K562 (cell line): ENCODE measurements around the gene CAMK2A. TPM values are rescaled to one million over a fixed set of nuclear protein-coding genes. Genes with fewer than 3 reads are reported as not detected.

Experiments used
- ATAC-seq: fragments of 200-7000 bp; cut with Tn5 transposase; 3 replicates; pipeline ENCODE4 v1.9.1; 2020; ENCODE audit warnings: moderate library complexity
- BruUV-seq: library from RNA; stranded (reverse); fragments of 400-500 nt; replicated peaks from 2 replicates; lab custom pipeline; 2021; lab: Mats Ljungman, UMichigan
- CTCF ChIA-PET: fragments of 300-600 bp; formaldehyde crosslinking; extraction: SDS; loops from one replicate; lab custom pipeline; 2021; ENCODE audit warnings: low intra/inter-chr PET ratio; lab: Yijun Ruan, JAX
- POLR2A ChIA-PET: fragments of 300-600, 350-650 bp; sonication (Branson Sonifier 250); formaldehyde crosslinking; extraction: SDS; loops from one replicate; lab custom pipeline; 2021; ENCODE audit warnings: antibody characterized with exemption, inconsistent platforms; lab: Yijun Ruan, JAX
- DNase-seq, 4 experiments: peaks; one replicate each; pipeline versions ENCODE4 v3.0.0 to v3.0.0-alpha.2; 2011 to 2018; ENCODE audit warnings: low spot score in 3 of 4, mixed read lengths in 3 of 4; ENCODE audit errors: extremely low read depth in 1 of 4
- FAIRE-seq: peaks from 2 replicates; lab custom pipeline; 2011; peaks lifted over from hg19 to GRCh38; lab: Jason Lieb, UNC
- H2AFZ ChIP-seq: 2 replicates; pipeline ENCODE4 v1.6.0; 2011; ENCODE audit warnings: low read depth, low read length, control low read depth, inconsistent platforms
- H3K27ac ChIP-seq: fragments of 200-600 bp; 3 replicates; pipeline ENCODE4 v1.8.0; 2011; ENCODE audit warnings: low read depth, mild to moderate bottlenecking, control low read depth, inconsistent platforms, low read length, moderate library complexity, mixed read lengths; ENCODE audit errors: extremely low read depth
- H3K27me3 ChIP-seq, 2 experiments: fragments of 300-600 bp in 1 of 2; 2 replicates in 1 of 2; 3 replicates in 1 of 2; pipeline versions ENCODE4 v1.6.0 to v1.8.0; 2011; ENCODE audit warnings: inconsistent platforms in 2 of 2, low read length in 2 of 2, mild to moderate bottlenecking in 1 of 2, mixed read lengths in 1 of 2, moderate library complexity in 1 of 2; ENCODE audit not compliant: control insufficient read depth in 2 of 2, insufficient read depth in 2 of 2
- H3K36me3 ChIP-seq: fragments of 300-600 bp; 3 replicates; pipeline ENCODE4 v1.8.0; 2011; ENCODE audit warnings: mild to moderate bottlenecking, low read length, inconsistent platforms; ENCODE audit not compliant: control insufficient read depth, insufficient read depth
- H3K4me1 ChIP-seq, 2 experiments: fragments of 200-600 bp in 1 of 2; replicated peaks in 1 of 2; 2 replicates in 1 of 2; 3 replicates in 1 of 2; pipeline versions ENCODE4 v1.5.1 to v1.8.0; 2011; ENCODE audit warnings: inconsistent platforms in 2 of 2, low read length in 2 of 2, mild to moderate bottlenecking in 1 of 2, mixed read lengths in 1 of 2, moderate library complexity in 1 of 2; ENCODE audit not compliant: control insufficient read depth in 2 of 2, insufficient read depth in 2 of 2
- H3K4me2 ChIP-seq: 2 replicates; pipeline ENCODE4 v1.6.1; 2011; ENCODE audit warnings: low read length, control low read depth, inconsistent platforms, mixed read lengths; ENCODE audit not compliant: insufficient read depth
- H3K4me3 ChIP-seq: fragments of 200-600 bp; sonication (generic), shearing (Covaris generic); 2 replicates; pipeline ENCODE4 v1.5.1; 2016; ENCODE audit warnings: control low read depth, inconsistent platforms
- H3K79me2 ChIP-seq: fragments of 200-600 bp; 3 replicates; pipeline ENCODE4 v1.8.0; 2011; ENCODE audit warnings: low read length, inconsistent platforms; ENCODE audit not compliant: control insufficient read depth, insufficient read depth
- H3K9ac ChIP-seq, 2 experiments: 2 replicates each; pipeline versions ENCODE4 v1.6.0 to v1.6.1; 2011; ENCODE audit warnings: low read depth in 2 of 2, low read length in 2 of 2, control low read depth in 1 of 2, inconsistent platforms in 1 of 2, mild to moderate bottlenecking in 1 of 2, mixed read lengths in 1 of 2; ENCODE audit not compliant: insufficient read depth in 1 of 2
- H3K9me1 ChIP-seq: one replicate; pipeline ENCODE4 v1.6.0; 2011; ENCODE audit warnings: inconsistent platforms, mild to moderate bottlenecking, low read length, moderate library complexity; ENCODE audit not compliant: control insufficient read depth, insufficient read depth
- H3K9me3 ChIP-seq: replicated peaks from 2 replicates; pipeline ENCODE4 v1.5.1; 2011; ENCODE audit warnings: low read depth, low read length, inconsistent platforms; ENCODE audit not compliant: control insufficient read depth, insufficient read depth
- H4K20me1 ChIP-seq: replicated peaks from 2 replicates; pipeline ENCODE4 v1.6.1; 2011; ENCODE audit warnings: low read length, inconsistent platforms, mixed read lengths; ENCODE audit not compliant: control insufficient read depth, insufficient read depth
- FOXA1 ChIP-seq: fragments of 450-650 bp; IDR thresholded peaks from 2 replicates; pipeline ENCODE4 v1.6.1; 2016; ENCODE audit warnings: mild to moderate bottlenecking, borderline replicate concordance
- ILK ChIP-seq: fragments of 450-650 bp; IDR thresholded peaks from 2 replicates; pipeline ENCODE4 v1.6.1; 2016; ENCODE audit warnings: missing genetic modification characterization, low read depth, mild to moderate bottlenecking, missing compliant biosample characterization, moderate library complexity, borderline replicate concordance
- MAZ ChIP-seq, 2 experiments: fragments of 450-650 bp in 1 of 2; sonication (generic) in 1 of 2; formaldehyde crosslinking; IDR thresholded peaks in 1 of 2; conservative IDR thresholded peaks in 1 of 2; 2 replicates each; pipeline versions ENCODE4 v1.4.0 to v1.5.0; 2020; ENCODE audit warnings: mild to moderate bottlenecking in 1 of 2, missing genetic modification reagents in 1 of 2
- NRF1 ChIP-seq, 2 experiments: fragments of 450-650 bp; IDR thresholded peaks in 1 of 2; conservative IDR thresholded peaks in 1 of 2; 2 replicates each; pipeline ENCODE4 v1.6.1; 2014; ENCODE audit warnings: mild to moderate bottlenecking in 2 of 2
- ZFP1 ChIP-seq: fragments of 450-650 bp; formaldehyde crosslinking; IDR thresholded peaks from 2 replicates; pipeline ENCODE4 v1.4.0; 2020; ENCODE audit warnings: mild to moderate bottlenecking, mixed read lengths
- ZNF316 ChIP-seq: fragments of 450-650 bp; IDR thresholded peaks from 2 replicates; pipeline ENCODE4 v1.6.1; 2016
- ZNF699 ChIP-seq: fragments of 250-450 bp; sonication (Bioruptor Pico); IDR thresholded peaks from 2 replicates; pipeline ENCODE4 v1.8.0; 2021; ENCODE audit warnings: mild to moderate bottlenecking, moderate library complexity; ENCODE audit not compliant: insufficient replicate concordance
- WGBS: fragments of 100-300 bp; shearing (Covaris generic); methylation state at CpG from one replicate; pipeline ENCODE4 v1.1.6; 2016; ENCODE audit warnings: low coverage, mixed read lengths; ENCODE audit not compliant: insufficient coverage; ENCODE audit errors: missing lambda C conversion rate; 5-methylcytosine and 5-hydroxymethylcytosine counted together
- in situ Hi-C: fragments of 300-500 bp; cut with MboI; formaldehyde crosslinking; loops from 4 replicates; pipeline ENCODE4 v1.15.0; 2018; ENCODE audit warnings: inconsistent platforms, mixed read lengths
- intact Hi-C: fragments of 100-400 bp; cut with micrococcal nuclease; formaldehyde crosslinking; loops from 2 replicates; pipeline ENCODE4 v1.14.2; 2022
- polyA plus RNA-seq, 8 experiments: library from polyadenylated mRNA; depleted of rRNA in 4 of 8; stranded (reverse) in 5 of 8; unstranded in 3 of 8; fragments of >200 nt; fragmentation: Nextera tagmentation in 2 of 8; fragmentation: Illumina TruSeq in 1 of 8; extraction: Ambion mirVana in 2 of 8; extraction: Trizol in 1 of 8; gene quantifications; 2 replicates each; pipeline versions ENCODE4 v1.2.1 to v1.2.3, GENCODE V29; 2011 to 2014; ENCODE audit warnings: inconsistent platforms in 1 of 8, missing spikeins in 1 of 8
- total RNA-seq, 7 experiments: library from RNA; depleted of rRNA in 6 of 7; stranded (reverse); fragments of >200 nt in 6 of 7; fragmentation: Illumina TruSeq in 2 of 7; extraction: Trizol in 2 of 7; gene quantifications; 2 replicates each; pipeline versions ENCODE4 v1.2.1 to v1.2.3, GENCODE V29; 2011 to 2021; ENCODE audit warnings: low replicate concordance in 1 of 7
- TF ChIP-seq, protein P1 (sequence below), 2 experiments: fragments of 450-650 bp; formaldehyde crosslinking in 1 of 2; IDR thresholded peaks; 2 replicates each; pipeline versions ENCODE4 v1.4.0 to v1.6.1; 2014 to 2020; ENCODE audit warnings: mild to moderate bottlenecking in 2 of 2, borderline replicate concordance in 1 of 2, low read depth in 1 of 2
- TF ChIP-seq, protein P2 (sequence below): sonication (generic); formaldehyde crosslinking; IDR thresholded peaks from 2 replicates; pipeline ENCODE4 v1.8.0; 2022; ENCODE audit warnings: mild to moderate bottlenecking, low read depth, missing genetic modification reagents

Gene CAMK2A
- total and polyA plus RNA-seq, 9 of the 15 experiments (the other 6 are each of a cell fraction or from before 2014, with no cell fraction given): 0.01 to 0.18 (median 0.04) TPM; not detected in 6

DNA sequence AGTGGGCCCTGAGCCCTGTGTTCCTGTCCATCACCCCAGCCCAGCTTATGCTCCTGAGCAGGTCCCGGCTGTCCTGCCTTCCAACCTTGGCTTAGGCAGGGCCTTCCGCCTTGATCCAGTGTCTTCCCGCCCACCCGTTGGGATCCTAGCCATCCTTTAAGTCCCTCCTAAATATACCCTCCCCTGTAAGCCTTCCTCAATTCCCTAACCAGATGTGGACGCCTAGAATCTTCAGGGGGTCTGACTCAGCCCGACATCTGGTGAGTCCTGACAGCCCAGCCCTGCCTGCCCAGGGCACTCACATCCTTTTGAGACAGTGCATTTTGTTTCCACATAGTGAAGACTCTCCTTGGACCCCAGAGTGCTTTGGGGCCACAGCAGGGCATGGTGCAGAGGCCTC lies 76.0 kb downstream of the CAMK2A start (continued):
- TF ChIP-seq FOXA1: no peak
- TF ChIP-seq ZNF316: no peak

DNA sequence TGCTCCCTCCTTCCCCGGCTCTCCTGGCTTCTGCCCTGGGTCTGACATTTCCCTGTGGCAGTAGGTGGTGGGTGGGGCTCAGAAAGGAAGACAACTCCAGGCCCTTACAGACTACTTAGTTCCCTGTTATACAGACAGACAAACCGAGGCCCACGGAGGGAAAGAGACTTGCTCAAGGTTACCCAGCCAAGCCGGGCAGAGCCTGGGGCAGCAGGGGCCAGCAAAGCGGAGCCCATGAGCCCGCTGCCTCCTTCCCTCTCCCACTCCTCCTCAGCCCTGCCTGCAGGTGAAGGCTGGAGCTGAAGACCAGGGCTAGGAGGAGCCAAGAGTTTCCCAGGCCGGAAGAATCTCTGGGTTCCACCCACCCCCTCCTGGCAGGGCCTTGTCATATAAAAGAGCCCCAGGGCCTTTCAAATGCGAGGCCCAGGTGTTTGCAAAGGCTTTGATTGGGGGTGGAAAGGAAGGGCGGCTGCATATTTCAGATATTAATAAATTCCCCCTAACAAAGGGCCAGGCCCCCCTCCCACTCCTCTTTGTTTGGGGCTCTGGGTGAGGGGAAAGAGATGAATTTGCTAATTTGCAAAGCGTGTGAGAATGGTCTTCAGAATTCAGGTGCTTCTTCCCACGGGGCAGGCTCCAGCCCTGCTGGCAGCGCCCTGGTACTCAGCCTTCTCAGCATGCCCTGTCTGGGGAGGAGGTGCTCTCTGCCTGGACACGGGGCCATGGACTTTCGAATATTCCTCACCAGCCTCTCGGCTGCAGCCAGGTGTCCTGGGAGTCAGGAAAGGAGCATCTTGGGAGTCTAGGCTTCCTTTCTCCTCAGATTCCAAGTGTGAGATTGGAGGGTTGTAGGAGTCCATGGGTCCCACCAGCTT lies 78.2 kb downstream of the CAMK2A start:
- intact Hi-C loops: no loop called here
- WGBS: 21% methylated on average over 8 of the region's 15 CpGs
- peaks cover 4 to 8% of the 10 kb centered on the region in 2 experiments; a peak in 2 of 5 replicates for H3K4me1 ChIP-seq
- CTCF ChIA-PET: interaction anchor here (0.9 kb wide), 1 partner anchor 81 kb away, joined by 3 read pairs; no protein-coding TSS in a partner anchor
- H3K4me3 ChIP-seq: no peak overlapping the region
- H3K9me1 ChIP-seq: no peaks in the 10 kb centered on the region
- ATAC-seq: peak; percentile 40
- no peaks in the 10 kb centered on the region for H4K20me1 ChIP-seq
- H3K9me3 ChIP-seq: no peaks in the 10 kb centered on the region
- POLR2A ChIA-PET: interaction anchor here (0.5 to 1.7 kb wide), 3 partner anchors 15 to 394 kb away, joined by 3 to 4 read pairs (median 4); no protein-coding TSS in a partner anchor
- H2AFZ ChIP-seq: peak overlapping the region; percentile 14; the same call in 1 of the 2 replicates
- H3K27me3 ChIP-seq: peaks cover 14 to 54% of the 10 kb centered on the region in 2 experiments
- FAIRE-seq: no peak
- no peak overlapping the region for H3K9ac ChIP-seq
- BruUV-seq: no TSS peak
- peak in 3 of 4 experiments; percentile 34 to 49 (median 40) for DNase-seq
- in situ Hi-C loops: loop anchor here (10.0 kb wide), 1 partner anchor 577 kb away; no protein-coding TSS in a partner anchor
- no peaks in the 10 kb centered on the region for H3K36me3 ChIP-seq
- no peaks in the 10 kb centered on the region for H3K79me2 ChIP-seq
- H3K4me2 ChIP-seq: no peak overlapping the region
- H3K27ac ChIP-seq: no peak overlapping the region
- TF ChIP-seq ZFP1 (CRISPR knock-in tag) (no peak), NRF1 (conservative IDR thresholded peaks at IDR 0.05 in 1 of 2, IDR thresholded peaks at IDR 0.05 in 1 of 2) (no peak), MAZ (CRISPR knock-in tag; conservative IDR thresholded peaks at IDR 0.05 in 1 of 2, IDR thresholded peaks at IDR 0.05 in 1 of 2) (no peak), ILK (tag) (no peak), ZNF699 (CRISPR knock-in tag) (no peak)
- TF ChIP-seq, protein P1, sequence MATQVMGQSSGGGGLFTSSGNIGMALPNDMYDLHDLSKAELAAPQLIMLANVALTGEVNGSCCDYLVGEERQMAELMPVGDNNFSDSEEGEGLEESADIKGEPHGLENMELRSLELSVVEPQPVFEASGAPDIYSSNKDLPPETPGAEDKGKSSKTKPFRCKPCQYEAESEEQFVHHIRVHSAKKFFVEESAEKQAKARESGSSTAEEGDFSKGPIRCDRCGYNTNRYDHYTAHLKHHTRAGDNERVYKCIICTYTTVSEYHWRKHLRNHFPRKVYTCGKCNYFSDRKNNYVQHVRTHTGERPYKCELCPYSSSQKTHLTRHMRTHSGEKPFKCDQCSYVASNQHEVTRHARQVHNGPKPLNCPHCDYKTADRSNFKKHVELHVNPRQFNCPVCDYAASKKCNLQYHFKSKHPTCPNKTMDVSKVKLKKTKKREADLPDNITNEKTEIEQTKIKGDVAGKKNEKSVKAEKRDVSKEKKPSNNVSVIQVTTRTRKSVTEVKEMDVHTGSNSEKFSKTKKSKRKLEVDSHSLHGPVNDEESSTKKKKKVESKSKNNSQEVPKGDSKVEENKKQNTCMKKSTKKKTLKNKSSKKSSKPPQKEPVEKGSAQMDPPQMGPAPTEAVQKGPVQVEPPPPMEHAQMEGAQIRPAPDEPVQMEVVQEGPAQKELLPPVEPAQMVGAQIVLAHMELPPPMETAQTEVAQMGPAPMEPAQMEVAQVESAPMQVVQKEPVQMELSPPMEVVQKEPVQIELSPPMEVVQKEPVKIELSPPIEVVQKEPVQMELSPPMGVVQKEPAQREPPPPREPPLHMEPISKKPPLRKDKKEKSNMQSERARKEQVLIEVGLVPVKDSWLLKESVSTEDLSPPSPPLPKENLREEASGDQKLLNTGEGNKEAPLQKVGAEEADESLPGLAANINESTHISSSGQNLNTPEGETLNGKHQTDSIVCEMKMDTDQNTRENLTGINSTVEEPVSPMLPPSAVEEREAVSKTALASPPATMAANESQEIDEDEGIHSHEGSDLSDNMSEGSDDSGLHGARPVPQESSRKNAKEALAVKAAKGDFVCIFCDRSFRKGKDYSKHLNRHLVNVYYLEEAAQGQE (IDR thresholded peaks at IDR 0.05; ENCODE audit: borderline replicate concordance): peak; percentile 26; the same call in 1 of the 2 replicates
- TF ChIP-seq, protein P1 (CRISPR knock-in tag; IDR thresholded peaks at IDR 0.05; ENCODE audit: low read depth): no peak
- TF ChIP-seq, protein P2, sequence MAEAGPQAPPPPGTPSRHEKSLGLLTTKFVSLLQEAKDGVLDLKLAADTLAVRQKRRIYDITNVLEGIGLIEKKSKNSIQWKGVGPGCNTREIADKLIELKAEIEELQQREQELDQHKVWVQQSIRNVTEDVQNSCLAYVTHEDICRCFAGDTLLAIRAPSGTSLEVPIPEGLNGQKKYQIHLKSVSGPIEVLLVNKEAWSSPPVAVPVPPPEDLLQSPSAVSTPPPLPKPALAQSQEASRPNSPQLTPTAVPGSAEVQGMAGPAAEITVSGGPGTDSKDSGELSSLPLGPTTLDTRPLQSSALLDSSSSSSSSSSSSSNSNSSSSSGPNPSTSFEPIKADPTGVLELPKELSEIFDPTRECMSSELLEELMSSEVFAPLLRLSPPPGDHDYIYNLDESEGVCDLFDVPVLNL (CRISPR knock-in tag): no peak
